HepG2 (cell line): ENCODE results near the gene CIITA. TPM values are rescaled to one million over a fixed set of nuclear protein-coding genes. Genes with fewer than 3 reads are reported as not detected.

ENCODE experiments used
- ATAC-seq: fragments of 200-7000 bp; cut with Tn5 transposase; 3 replicates; pipeline ENCODE4 v1.9.1; 2020; ENCODE audit warnings: mild to moderate bottlenecking, moderate library complexity
- BruUV-seq: library from RNA; stranded (reverse); fragments of 400-500 nt; replicated peaks from 2 replicates; lab custom pipeline; 2021; lab: Mats Ljungman, UMichigan
- CTCF ChIA-PET: fragments of 300-600 bp; formaldehyde crosslinking; extraction: SDS; loops from one replicate; lab custom pipeline; 2021; ENCODE audit warnings: low total read pairs, inconsistent platforms, low intra/inter-chr PET ratio; lab: Yijun Ruan, JAX
- POLR2A ChIA-PET: fragments of 350-600 bp; sonication (Branson Sonifier 250); formaldehyde crosslinking; loops from one replicate; lab custom pipeline; 2020; ENCODE audit warnings: antibody characterized with exemption, inconsistent platforms; lab: Yijun Ruan, JAX
- DNase-seq: peaks from one replicate; pipeline ENCODE4 v3.0.0-alpha.2; 2015; ENCODE audit warnings: low spot score
- FAIRE-seq: peaks from 3 replicates; lab custom pipeline; 2011; peaks lifted over from hg19 to GRCh38; lab: Jason Lieb, UNC
- H2AFZ ChIP-seq: one replicate; pipeline ENCODE4 v1.6.1; 2011; ENCODE audit warnings: low read length, inconsistent platforms
- H3K27ac ChIP-seq: fragments of 300-600 bp; 3 replicates; pipeline ENCODE4 v1.8.0; 2011; ENCODE audit warnings: mixed run types, mild to moderate bottlenecking, mixed read lengths, low read length, inconsistent platforms; ENCODE audit not compliant: insufficient read depth; ENCODE audit errors: extremely low read length
- H3K27me3 ChIP-seq, 2 experiments: fragments of 200-600 bp in 1 of 2; 2 replicates in 1 of 2; 3 replicates in 1 of 2; pipeline versions ENCODE4 v1.6.0 to v1.8.0; 2011; ENCODE audit warnings: low read length in 2 of 2, mild to moderate bottlenecking in 2 of 2, moderate library complexity in 2 of 2, inconsistent platforms in 1 of 2; ENCODE audit not compliant: insufficient read depth in 2 of 2, control insufficient read depth in 1 of 2
- H3K36me3 ChIP-seq, 2 experiments: fragments of 200-600 bp in 1 of 2; replicated peaks in 1 of 2; 2 replicates in 1 of 2; 3 replicates in 1 of 2; pipeline versions ENCODE4 v1.5.1 to v1.8.0; 2011; ENCODE audit warnings: low read length in 2 of 2, inconsistent platforms in 1 of 2; ENCODE audit not compliant: insufficient read depth in 2 of 2, control insufficient read depth in 1 of 2
- H3K4me1 ChIP-seq: 2 replicates; pipeline ENCODE4 v1.5.1; 2012; ENCODE audit warnings: low read length, inconsistent platforms; ENCODE audit not compliant: insufficient read depth
- H3K4me2 ChIP-seq: 2 replicates; pipeline ENCODE4 v1.6.0; 2011; ENCODE audit warnings: low read depth, low read length, inconsistent platforms
- H3K4me3 ChIP-seq, 3 experiments: fragments of 200-600 bp in 1 of 3; sonication (generic), shearing (Covaris generic) in 1 of 3; replicated peaks in 1 of 3; 2 replicates each; pipeline ENCODE4 v1.5.1; 2011 to 2016; ENCODE audit warnings: low read length in 3 of 3, inconsistent platforms in 2 of 3, low read depth in 2 of 3, mild to moderate bottlenecking in 2 of 3, control low read depth in 1 of 3, mixed read lengths in 1 of 3; ENCODE audit not compliant: insufficient read depth in 1 of 3
- H3K79me2 ChIP-seq: one replicate; pipeline ENCODE4 v1.6.1; 2011; ENCODE audit warnings: low read length, inconsistent platforms; ENCODE audit not compliant: insufficient read depth
- H3K9ac ChIP-seq: 2 replicates; pipeline ENCODE4 v1.6.0; 2011; ENCODE audit warnings: mild to moderate bottlenecking, low read depth, low read length, inconsistent platforms; ENCODE audit not compliant: insufficient read depth
- H3K9me3 ChIP-seq: 2 replicates; pipeline ENCODE4 v1.5.1; 2012; ENCODE audit warnings: mild to moderate bottlenecking, low read length
- H4K20me1 ChIP-seq: 2 replicates; pipeline ENCODE4 v1.6.0; 2011; ENCODE audit warnings: inconsistent platforms, mild to moderate bottlenecking, low read length, moderate library complexity; ENCODE audit not compliant: insufficient read depth
- FOXJ3 ChIP-seq: sonication (generic); formaldehyde crosslinking; IDR thresholded peaks from 2 replicates; pipeline ENCODE4 v1.4.0; 2020; ENCODE audit warnings: missing genetic modification reagents, mild to moderate bottlenecking, borderline replicate concordance
- NCOR1 ChIP-seq: fragments of 200-600 bp; sonication (generic); IDR thresholded peaks from 2 replicates; pipeline ENCODE4 v1.7.0; 2017; ENCODE audit warnings: antibody characterized with exemption, low read length, borderline replicate concordance
- PHF21A ChIP-seq: sonication (generic); formaldehyde crosslinking; IDR thresholded peaks from 2 replicates; pipeline ENCODE4 v1.5.0; 2020; ENCODE audit warnings: mild to moderate bottlenecking, missing genetic modification reagents
- PHF8 ChIP-seq: sonication (generic); formaldehyde crosslinking; IDR thresholded peaks from 2 replicates; pipeline ENCODE4 v1.5.0; 2020; ENCODE audit warnings: missing genetic modification reagents
- POLR2G ChIP-seq: fragments of 200-400 bp; formaldehyde crosslinking; IDR thresholded peaks from 2 replicates; pipeline ENCODE4 v1.6.1; 2018; ENCODE audit warnings: mild to moderate bottlenecking, low read depth, low read length, moderate library complexity
- SMARCC2 ChIP-seq: fragments of 450-650 bp; IDR thresholded peaks from 2 replicates; pipeline ENCODE4 v1.6.1; 2017; ENCODE audit warnings: antibody characterized with exemption, mild to moderate bottlenecking
- TEAD3 ChIP-seq: optimal IDR thresholded peaks from 2 replicates; pipeline ENCODE3; 2016; ENCODE audit warnings: borderline replicate concordance
- TFDP1 ChIP-seq: IDR thresholded peaks from 2 replicates; pipeline ENCODE4 v1.6.1; 2016; ENCODE audit warnings: missing compliant biosample characterization, missing genetic modification reagents, borderline replicate concordance
- TFDP2 ChIP-seq: sonication (generic); formaldehyde crosslinking; IDR thresholded peaks from 2 replicates; pipeline ENCODE4 v1.4.0; 2020; ENCODE audit warnings: missing genetic modification reagents
- YEATS4 ChIP-seq: sonication (generic); formaldehyde crosslinking; IDR thresholded peaks from 2 replicates; pipeline ENCODE4 v1.4.0; 2020; ENCODE audit warnings: missing genetic modification reagents, borderline replicate concordance
- ZEB1 ChIP-seq: IDR thresholded peaks from 2 replicates; pipeline ENCODE4 v1.6.1; 2012; ENCODE audit warnings: mild to moderate bottlenecking, low read depth, inconsistent platforms; ENCODE audit not compliant: insufficient replicate concordance
- ZFP41 ChIP-seq: sonication (generic); formaldehyde crosslinking; IDR thresholded peaks from 2 replicates; pipeline ENCODE4 v1.4.0; 2020; ENCODE audit warnings: mild to moderate bottlenecking, missing genetic modification reagents, borderline replicate concordance
- ZNF574 ChIP-seq: sonication (generic); formaldehyde crosslinking; IDR thresholded peaks from 2 replicates; pipeline ENCODE4 v1.4.0; 2020; ENCODE audit warnings: missing genetic modification reagents
- WGBS: methylation state at CpG from one replicate; pipeline ENCODE4 v1.1.6; 2017; ENCODE audit warnings: low lambda C conversion rate; 5-methylcytosine and 5-hydroxymethylcytosine counted together
- in situ Hi-C: cut with HindIII; loops from 2 replicates; pipeline ENCODE4 v1.10.0; 2017; ENCODE audit warnings: low pct_unique_long_range_greater_than_20kb; ENCODE audit not compliant: extremely low pct_ligation_motif_present
- intact Hi-C: fragments of 100-400 bp; cut with micrococcal nuclease; formaldehyde crosslinking; loops from one replicate; pipeline ENCODE4 v1.10.0; 2022; ENCODE audit not compliant: unreplicated experiment
- polyA plus RNA-seq, 8 experiments: library from polyadenylated mRNA; depleted of rRNA in 3 of 8; stranded (reverse) in 7 of 8; unstranded in 1 of 8; fragments of >200 nt; fragmentation: Illumina TruSeq in 4 of 8; extraction: Trizol in 4 of 8; gene quantifications; 2 replicates each; pipeline versions ENCODE4 v1.2.1 to v1.2.3, GENCODE V29; 2011 to 2016; ENCODE audit warnings: low read depth in 4 of 8, missing spikeins in 1 of 8, mixed read lengths in 1 of 8; ENCODE audit not compliant: insufficient read depth in 1 of 8
- total RNA-seq, 5 experiments: library from RNA; depleted of rRNA; stranded (reverse); fragments of >200 nt; fragmentation: Illumina TruSeq; extraction: Trizol; gene quantifications; 2 replicates each; pipeline ENCODE4 v1.2.3, GENCODE V29; 2016; ENCODE audit warnings: low read depth in 1 of 5

CIITA gene
- total and polyA plus RNA-seq, 2 of the 13 experiments (the other 11 are each of a cell fraction or from before 2014, with no cell fraction given), result 0.08 to 0.09 TPM

GRCh38 chr16:10979717-10980601 is 103.0 kb downstream of the CIITA start:
- H3K9ac ChIP-seq, result peak overlapping the region; percentile 23; the same call in 1 of the 2 replicates
- H3K27me3 ChIP-seq, result no peaks in the 10 kb centered on the region
- intact Hi-C loops, result no loop called here
- 87% methylated on average over 19 of the region's 19 CpGs for WGBS
- no TSS peak for BruUV-seq
- peak overlapping the region; percentile 34 for H3K4me2 ChIP-seq
- peak overlapping the region; percentile 31 for H3K27ac ChIP-seq
- no peak for FAIRE-seq
- POLR2A ChIA-PET, result interaction anchor here (0.8 to 1.4 kb wide), 3 partner anchors 276 to 416 kb away, joined by 3 to 9 read pairs (median 3); partner anchors contain the start of gene SOCS1
- in situ Hi-C loops, result no loop called here
- peak; percentile 92 for ATAC-seq
- DNase-seq, result peak; percentile 86
- H3K4me3 ChIP-seq, result peak overlapping the region in 1 of 3 experiments; percentile 3; a peak in 1 of 6 replicates
- H3K36me3 ChIP-seq, result peaks cover 0 to 13% of the 10 kb centered on the region in 2 experiments; a peak in 3 of 5 replicates
- no peaks in the 10 kb centered on the region for H3K79me2 ChIP-seq
- peaks cover 28% of the 10 kb centered on the region for H3K4me1 ChIP-seq
- H2AFZ ChIP-seq, result no peak overlapping the region
- H3K9me3 ChIP-seq, result no peaks in the 10 kb centered on the region
- CTCF ChIA-PET, result no interaction called here
- H4K20me1 ChIP-seq, result no peaks in the 10 kb centered on the region
- peak; percentile 46; the same call in 1 of the 2 replicates for TF ChIP-seq POLR2G
- peak; percentile 59; the same call in 1 of the 2 replicates for TF ChIP-seq PHF21A (CRISPR knock-in tag)
- TF ChIP-seq YEATS4 (CRISPR knock-in tag), result peak; percentile 41; the same call in 1 of the 2 replicates
- peak; percentile 64 for TF ChIP-seq ZEB1
- no peak for TF ChIP-seq PHF8
- 0 out of 2 replicates have a peak, but pooled peaks have one; percentile 37 for TF ChIP-seq ZFP41 (CRISPR knock-in tag)
- TF ChIP-seq FOXJ3 (CRISPR knock-in tag), result 0 out of 2 replicates have a peak, but pooled peaks have one; percentile 16
- peak; percentile 75 for TF ChIP-seq TFDP2
- no peak for TF ChIP-seq SMARCC2
- TF ChIP-seq TFDP1 (CRISPR knock-in tag), result peak; percentile 62; the same call in 1 of the 2 replicates
- TF ChIP-seq ZNF574 (CRISPR knock-in tag), result peak; percentile 54
- TF ChIP-seq NCOR1, result peak; percentile 33; the same call in 1 of the 2 replicates
- TF ChIP-seq TEAD3 (CRISPR knock-in tag), result peak; percentile 49
